ENCODE measurements around the gene OCA2. TPM values are rescaled to one million over a fixed set of nuclear protein-coding genes. Genes with fewer than 3 reads are reported as not detected.

OCA2 gene
- total RNA-seq, 1 experiment from 2014 or later, result 0.13 TPM

DNA sequence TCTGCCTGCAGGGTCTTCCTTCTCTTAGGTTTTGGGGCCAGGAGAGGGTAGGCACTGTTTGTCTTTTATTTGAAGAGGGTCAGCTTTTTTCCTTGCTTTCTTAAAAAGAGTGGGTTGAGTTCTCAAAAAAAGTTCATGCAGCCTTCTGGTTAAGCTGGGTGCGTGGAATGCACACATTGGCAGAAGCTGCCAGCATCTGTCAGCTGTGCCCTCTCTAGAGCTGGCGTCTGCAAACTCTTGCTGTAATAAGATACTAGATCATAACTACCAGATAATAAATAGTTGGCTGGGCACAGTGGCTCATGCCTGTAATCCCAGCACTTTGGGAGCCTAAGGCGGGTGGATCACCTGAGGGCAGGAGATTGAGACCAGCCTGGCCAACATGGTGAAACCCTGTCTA lies 373.4 kb downstream of the OCA2 start:
- H3K27me3 ChIP-seq (ENCODE audit: control insufficient read depth, insufficient read depth, low read length), result no peaks in the 10 kb centered on the region
- POLR2A ChIA-PET, result no interaction called here
- no peaks in the 10 kb centered on the region for H3K9me3 ChIP-seq (ENCODE audit: control insufficient read depth, insufficient read depth, low read depth, low read length)
- CTCF ChIA-PET, result no interaction called here
- no TSS peak for BruUV-seq (replicated peaks)
- no peaks in the 10 kb centered on the region for H3K4me1 ChIP-seq (ENCODE audit: control insufficient read depth, insufficient read depth, low read length)
- in situ Hi-C loops (cut with HindIII; ENCODE audit: low pct_unique_long_range_greater_than_20kb, low sequenced_read_pairs), result no loop called here
- no peaks in the 10 kb centered on the region for H3K36me3 ChIP-seq (ENCODE audit: control insufficient read depth, insufficient read depth, low read length)
- intact Hi-C loops (cut with micrococcal nuclease; ENCODE audit: unreplicated experiment), result no loop called here
- no peak overlapping the region for H3K27ac ChIP-seq (ENCODE audit: low read length)
- no peak for TF ChIP-seq TCF7L2 (IDR thresholded peaks at IDR 0.05; ENCODE audit: low read depth, low read length)
- no peak for TF ChIP-seq POLR2AphosphoS5 (IDR thresholded peaks at IDR 0.05; ENCODE audit: low read depth, low read length)
- TF ChIP-seq, protein P1, sequence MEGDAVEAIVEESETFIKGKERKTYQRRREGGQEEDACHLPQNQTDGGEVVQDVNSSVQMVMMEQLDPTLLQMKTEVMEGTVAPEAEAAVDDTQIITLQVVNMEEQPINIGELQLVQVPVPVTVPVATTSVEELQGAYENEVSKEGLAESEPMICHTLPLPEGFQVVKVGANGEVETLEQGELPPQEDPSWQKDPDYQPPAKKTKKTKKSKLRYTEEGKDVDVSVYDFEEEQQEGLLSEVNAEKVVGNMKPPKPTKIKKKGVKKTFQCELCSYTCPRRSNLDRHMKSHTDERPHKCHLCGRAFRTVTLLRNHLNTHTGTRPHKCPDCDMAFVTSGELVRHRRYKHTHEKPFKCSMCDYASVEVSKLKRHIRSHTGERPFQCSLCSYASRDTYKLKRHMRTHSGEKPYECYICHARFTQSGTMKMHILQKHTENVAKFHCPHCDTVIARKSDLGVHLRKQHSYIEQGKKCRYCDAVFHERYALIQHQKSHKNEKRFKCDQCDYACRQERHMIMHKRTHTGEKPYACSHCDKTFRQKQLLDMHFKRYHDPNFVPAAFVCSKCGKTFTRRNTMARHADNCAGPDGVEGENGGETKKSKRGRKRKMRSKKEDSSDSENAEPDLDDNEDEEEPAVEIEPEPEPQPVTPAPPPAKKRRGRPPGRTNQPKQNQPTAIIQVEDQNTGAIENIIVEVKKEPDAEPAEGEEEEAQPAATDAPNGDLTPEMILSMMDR (IDR thresholded peaks at IDR 0.05), result no peak
- TF ChIP-seq, protein P2, sequence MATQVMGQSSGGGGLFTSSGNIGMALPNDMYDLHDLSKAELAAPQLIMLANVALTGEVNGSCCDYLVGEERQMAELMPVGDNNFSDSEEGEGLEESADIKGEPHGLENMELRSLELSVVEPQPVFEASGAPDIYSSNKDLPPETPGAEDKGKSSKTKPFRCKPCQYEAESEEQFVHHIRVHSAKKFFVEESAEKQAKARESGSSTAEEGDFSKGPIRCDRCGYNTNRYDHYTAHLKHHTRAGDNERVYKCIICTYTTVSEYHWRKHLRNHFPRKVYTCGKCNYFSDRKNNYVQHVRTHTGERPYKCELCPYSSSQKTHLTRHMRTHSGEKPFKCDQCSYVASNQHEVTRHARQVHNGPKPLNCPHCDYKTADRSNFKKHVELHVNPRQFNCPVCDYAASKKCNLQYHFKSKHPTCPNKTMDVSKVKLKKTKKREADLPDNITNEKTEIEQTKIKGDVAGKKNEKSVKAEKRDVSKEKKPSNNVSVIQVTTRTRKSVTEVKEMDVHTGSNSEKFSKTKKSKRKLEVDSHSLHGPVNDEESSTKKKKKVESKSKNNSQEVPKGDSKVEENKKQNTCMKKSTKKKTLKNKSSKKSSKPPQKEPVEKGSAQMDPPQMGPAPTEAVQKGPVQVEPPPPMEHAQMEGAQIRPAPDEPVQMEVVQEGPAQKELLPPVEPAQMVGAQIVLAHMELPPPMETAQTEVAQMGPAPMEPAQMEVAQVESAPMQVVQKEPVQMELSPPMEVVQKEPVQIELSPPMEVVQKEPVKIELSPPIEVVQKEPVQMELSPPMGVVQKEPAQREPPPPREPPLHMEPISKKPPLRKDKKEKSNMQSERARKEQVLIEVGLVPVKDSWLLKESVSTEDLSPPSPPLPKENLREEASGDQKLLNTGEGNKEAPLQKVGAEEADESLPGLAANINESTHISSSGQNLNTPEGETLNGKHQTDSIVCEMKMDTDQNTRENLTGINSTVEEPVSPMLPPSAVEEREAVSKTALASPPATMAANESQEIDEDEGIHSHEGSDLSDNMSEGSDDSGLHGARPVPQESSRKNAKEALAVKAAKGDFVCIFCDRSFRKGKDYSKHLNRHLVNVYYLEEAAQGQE (IDR thresholded peaks at IDR 0.05; ENCODE audit: insufficient read depth in 1 of 2, low read depth in 2 of 2, low read length in 1 of 2), result no peak
- TF ChIP-seq SIN3A (IDR thresholded peaks at IDR 0.05; ENCODE audit: borderline replicate concordance, insufficient read depth, low read depth, low read length), result no peak
- ATAC-seq, result no peak
- no peak for DNase-seq (ENCODE audit: low read depth, low spot score)
- no peak overlapping the region for H3K4me3 ChIP-seq (ENCODE audit: low read depth in 2 of 2, low read length in 2 of 2)

DNA sequence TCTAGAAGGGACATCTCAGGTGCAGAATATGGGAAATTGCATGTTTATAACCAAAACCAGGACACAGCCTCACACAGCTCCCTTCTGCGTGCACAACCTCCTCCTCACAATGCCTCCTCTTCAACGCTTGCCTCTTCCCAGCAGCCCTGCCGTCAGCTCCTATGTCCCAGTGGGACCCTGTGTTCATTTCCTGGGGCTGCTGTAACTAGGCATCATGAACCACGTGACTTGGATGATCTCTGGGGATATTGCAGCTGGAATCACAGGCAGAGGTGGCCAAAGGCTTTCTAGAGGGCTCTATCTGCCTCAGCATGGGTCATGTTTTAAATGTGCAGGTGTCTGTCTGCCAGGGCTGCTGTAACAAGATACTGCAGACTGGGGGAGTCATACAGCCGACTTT lies 375.3 kb downstream of the OCA2 start:
- ATAC-seq, result no peak

DNA sequence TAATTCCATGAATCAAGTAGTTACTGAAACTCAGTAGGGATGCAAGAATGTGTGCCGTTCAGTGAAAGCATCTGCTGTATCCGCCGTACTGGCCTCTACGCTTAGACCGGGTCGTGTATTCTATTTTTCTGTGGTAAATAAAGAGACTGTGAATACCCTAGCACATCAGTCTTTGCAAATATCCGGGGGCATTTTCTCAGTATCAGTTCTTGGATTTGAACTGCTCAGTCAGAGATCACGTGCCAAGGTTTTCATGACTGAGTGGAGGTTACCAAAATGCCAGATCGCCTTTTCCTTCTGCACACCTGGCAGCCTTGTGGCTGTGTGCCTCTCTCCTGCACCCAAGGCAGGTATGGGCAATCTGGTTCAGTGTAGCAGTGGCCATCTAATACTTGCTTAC lies 377.0 kb downstream of the OCA2 start:
- DNase-seq (ENCODE audit: low read depth, low spot score) (no peak), ATAC-seq (no peak)
- POLR2A ChIA-PET, result no interaction called here
- Histone ChIP-seq H3K4me1 (ENCODE audit: control insufficient read depth, insufficient read depth, low read length) (no peaks in the 10 kb centered on the region), H3K36me3 (ENCODE audit: control insufficient read depth, insufficient read depth, low read length) (no peaks in the 10 kb centered on the region), H3K9me3 (ENCODE audit: control insufficient read depth, insufficient read depth, low read depth, low read length) (0 out of 2 replicates have a peak, but pooled peaks cover under 1% of the 10 kb centered on the region), H3K27ac (ENCODE audit: low read length) (no peak overlapping the region), H3K27me3 (ENCODE audit: control insufficient read depth, insufficient read depth, low read length) (no peaks in the 10 kb centered on the region), H3K4me3 (ENCODE audit: low read depth in 2 of 2, low read length in 2 of 2) (no peak overlapping the region)
- in situ Hi-C loops (cut with HindIII; ENCODE audit: low pct_unique_long_range_greater_than_20kb, low sequenced_read_pairs) (no loop called here), intact Hi-C loops (cut with micrococcal nuclease; ENCODE audit: unreplicated experiment) (no loop called here)
- TF ChIP-seq POLR2AphosphoS5 (IDR thresholded peaks at IDR 0.05; ENCODE audit: low read depth, low read length) (no peak), SIN3A (IDR thresholded peaks at IDR 0.05; ENCODE audit: borderline replicate concordance, insufficient read depth, low read depth, low read length) (no peak), TCF7L2 (IDR thresholded peaks at IDR 0.05; ENCODE audit: low read depth, low read length) (no peak)
- TF ChIP-seq, protein P2 (IDR thresholded peaks at IDR 0.05; ENCODE audit: insufficient read depth in 1 of 2, low read depth in 2 of 2, low read length in 1 of 2), result no peak
- TF ChIP-seq, protein P1 (IDR thresholded peaks at IDR 0.05), result no peak
- no TSS peak for BruUV-seq (replicated peaks)
- CTCF ChIA-PET, result no interaction called here

More for the DNA sequence above, 375.3 kb downstream of the OCA2 start:
- no TSS peak for BruUV-seq (replicated peaks)
- Histone ChIP-seq H3K27me3 (ENCODE audit: control insufficient read depth, insufficient read depth, low read length) (no peaks in the 10 kb centered on the region), H3K9me3 (ENCODE audit: control insufficient read depth, insufficient read depth, low read depth, low read length) (no peaks in the 10 kb centered on the region), H3K4me3 (ENCODE audit: low read depth in 2 of 2, low read length in 2 of 2) (no peak overlapping the region), H3K27ac (ENCODE audit: low read length) (no peak overlapping the region), H3K4me1 (ENCODE audit: control insufficient read depth, insufficient read depth, low read length) (no peaks in the 10 kb centered on the region), H3K36me3 (ENCODE audit: control insufficient read depth, insufficient read depth, low read length) (no peaks in the 10 kb centered on the region)
- ChIA-PET CTCF (no interaction called here), POLR2A (no interaction called here)
- intact Hi-C loops (cut with micrococcal nuclease; ENCODE audit: unreplicated experiment) (no loop called here), in situ Hi-C loops (cut with HindIII; ENCODE audit: low pct_unique_long_range_greater_than_20kb, low sequenced_read_pairs) (no loop called here)
- no peak for TF ChIP-seq POLR2AphosphoS5 (IDR thresholded peaks at IDR 0.05; ENCODE audit: low read depth, low read length)
- TF ChIP-seq SIN3A (IDR thresholded peaks at IDR 0.05; ENCODE audit: borderline replicate concordance, insufficient read depth, low read depth, low read length), result no peak
- no peak for DNase-seq (ENCODE audit: low read depth, low spot score)

Data from Panc1 (cell line).